Fibroblast of lung (primary cell): Measurements from ENCODE around the gene SMG6. TPM values are rescaled to one million over a fixed set of nuclear protein-coding genes. Genes with fewer than 3 reads are reported as not detected.
A peak's percentile ranks its signal among the peaks of the same experiment; 100 is the strongest.

Experiments used
- DNase-seq, 2 donors: peaks; one replicate each; pipeline versions ENCODE4 v3.0.0 to v3.0.0-alpha.2; 2010; ENCODE audit warnings: low read depth in 2 of 2
- H2AFZ ChIP-seq: 2 replicates; pipeline ENCODE4 v1.5.1; 2012; ENCODE audit warnings: low read length, control low read depth, inconsistent platforms
- H3K27ac ChIP-seq: 2 replicates; pipeline ENCODE4 v1.5.1; 2011; ENCODE audit warnings: low read length, control low read depth; ENCODE audit not compliant: insufficient read depth
- H3K27me3 ChIP-seq: 2 replicates; pipeline ENCODE4 v1.5.1; 2011; ENCODE audit warnings: mild to moderate bottlenecking, low read length; ENCODE audit not compliant: control insufficient read depth, insufficient read depth
- H3K36me3 ChIP-seq: 2 replicates; pipeline ENCODE4 v1.5.1; 2011; ENCODE audit warnings: low read length; ENCODE audit not compliant: control insufficient read depth, insufficient read depth
- H3K4me1 ChIP-seq: 2 replicates; pipeline ENCODE4 v1.5.1; 2011; ENCODE audit warnings: low read length; ENCODE audit not compliant: control insufficient read depth, insufficient read depth; ENCODE audit errors: extremely low read depth
- H3K4me2 ChIP-seq: 2 replicates; pipeline ENCODE4 v1.5.1; 2011; ENCODE audit warnings: low read length, control low read depth; ENCODE audit not compliant: insufficient read depth; ENCODE audit errors: extremely low read depth
- H3K4me3 ChIP-seq, 4 experiments: fragments of 200-600 bp in 1 of 4; sonication (generic) in 1 of 4; replicated peaks in 1 of 4; 2 replicates each; pipeline ENCODE4 v1.5.1; 2011 to 2016; ENCODE audit warnings: low read length in 4 of 4, low read depth in 3 of 4, mild to moderate bottlenecking in 3 of 4, control low read depth in 2 of 4, inconsistent platforms in 1 of 4, mixed read lengths in 1 of 4; ENCODE audit not compliant: insufficient read depth in 1 of 4; ENCODE audit errors: control extremely low read depth in 1 of 4
- H3K79me2 ChIP-seq: 2 replicates; pipeline ENCODE4 v1.5.1; 2012; ENCODE audit warnings: mild to moderate bottlenecking, low read length, inconsistent platforms; ENCODE audit not compliant: control insufficient read depth, insufficient read depth
- H3K9ac ChIP-seq: 2 replicates; pipeline ENCODE4 v1.5.1; 2011; ENCODE audit warnings: mild to moderate bottlenecking, low read length, control low read depth; ENCODE audit not compliant: insufficient read depth
- H3K9me3 ChIP-seq: 2 replicates; pipeline ENCODE4 v1.5.1; 2012; ENCODE audit warnings: low read depth, low read length; ENCODE audit not compliant: control insufficient read depth, insufficient read depth
- H4K20me1 ChIP-seq: 2 replicates; pipeline ENCODE4 v1.5.1; 2011; ENCODE audit warnings: low read length; ENCODE audit not compliant: control insufficient read depth, insufficient read depth; ENCODE audit errors: extremely low read depth
- CTCF ChIP-seq, 2 donors: IDR thresholded peaks in 1 of 2; conservative IDR thresholded peaks in 1 of 2; 1 replicate in 1 of 2; 2 replicates in 1 of 2; pipeline ENCODE4 v1.5.1; 2011 to 2012; ENCODE audit warnings: low read length in 2 of 2, control low read depth in 1 of 2, inconsistent platforms in 1 of 2, low read depth in 1 of 2, mild to moderate bottlenecking in 1 of 2
- EZH2 ChIP-seq: IDR thresholded peaks from 2 replicates; pipeline ENCODE4 v1.5.1; 2012; ENCODE audit warnings: low read length, control low read depth, mild to moderate bottlenecking; ENCODE audit errors: missing control alignments
- polyA plus RNA-seq, 2 donors: library from polyadenylated mRNA; depleted of rRNA in 1 of 2; stranded (reverse) in 1 of 2; unstranded in 1 of 2; fragments of >200 nt; gene quantifications; 2 replicates each; pipeline ENCODE4 v1.2.1, GENCODE V29; 2011 to 2012; ENCODE audit warnings: missing spikeins in 1 of 2
- total RNA-seq: library from RNA; depleted of rRNA; stranded (reverse); fragments of >200 nt; gene quantifications from 2 replicates; pipeline ENCODE4 v1.2.1, GENCODE V29; 2014

Gene SMG6
- total and polyA plus RNA-seq, 2 donors (not counting 1 experiment from before 2014, with no cell fraction given), result 14.7 to 29.9 TPM

- Histone ChIP-seq H3K27me3 (no peaks in the 10 kb centered on the region), H4K20me1 (no peaks in the 10 kb centered on the region), H3K27ac (peak overlapping the region; percentile 84), H3K79me2 (peaks cover 69% of the 10 kb centered on the region), H3K4me3 (peak overlapping the region; percentile 21 to 80 (median 42)), H2AFZ (no peak overlapping the region), H3K9me3 (no peaks in the 10 kb centered on the region), H3K4me1 (peaks cover 35% of the 10 kb centered on the region), H3K9ac (peak overlapping the region; percentile 90), H3K4me2 (peak overlapping the region; percentile 85), H3K36me3 (peaks cover 34% of the 10 kb centered on the region)
- DNase-seq, result peak in 1 of 2 donors; percentile 51
- TF ChIP-seq CTCF (conservative IDR thresholded peaks at IDR 0.05 in 1 of 2, IDR thresholded peaks at IDR 0.05 in 1 of 2; ENCODE audit: low read depth in 1 of 2, low read length in 2 of 2) (no peak), EZH2 (no peak)
These were observed 245.6 kb downstream of the SMG6 start for GRCh38 chr17:2057760-2058585.

- DNase-seq, result peak in 1 of 2 donors; percentile 35
- peak overlapping the region; percentile 84 for H3K27ac ChIP-seq
- H3K9ac ChIP-seq, result peak overlapping the region; percentile 90
- H3K4me1 ChIP-seq, result peaks cover 28% of the 10 kb centered on the region
- no peaks in the 10 kb centered on the region for H4K20me1 ChIP-seq
- H3K4me3 ChIP-seq, result peak overlapping the region in 3 of 4 experiments; percentile 28 to 80 (median 43)
- TF ChIP-seq CTCF (conservative IDR thresholded peaks at IDR 0.05 in 1 of 2, IDR thresholded peaks at IDR 0.05 in 1 of 2; ENCODE audit: low read depth in 1 of 2, low read length in 2 of 2) (no peak), EZH2 (no peak)
- no peaks in the 10 kb centered on the region for H3K9me3 ChIP-seq
- H3K79me2 ChIP-seq, result peaks cover 67% of the 10 kb centered on the region
- no peak overlapping the region for H2AFZ ChIP-seq
- H3K27me3 ChIP-seq, result no peaks in the 10 kb centered on the region
- peaks cover 34% of the 10 kb centered on the region for H3K36me3 ChIP-seq
- peak overlapping the region; percentile 85 for H3K4me2 ChIP-seq
These were observed 246.3 kb downstream of the SMG6 start for GRCh38 chr17:2057175-2057759.
